Stimulated activated effector memory CD8-positive, alpha-beta T cell treated with anti-CD3 and anti-CD28 coated beads, Interleukin-12 subunit alpha, Interleukin-12 subunit beta, amount 100 ng/mL, for 72 hours (primary cell): ENCODE data around the gene PSD.

Experiments
- ATAC-seq: fragments of 150-1000 bp; cut with Tn5 transposase; 2 replicates; pipeline ENCODE4 v1.10.0; 2021
- DNase-seq, 2 donors: peaks; one replicate each; pipeline ENCODE4 v3.0.0; 2021 to 2022; ENCODE audit warnings: low spot score in 2 of 2
- H3K27ac Mint-ChIP-seq: one replicate; pipeline ENCODE4 v1.8.0; 2022; ENCODE audit warnings: mild to moderate bottlenecking, mixed read lengths
- H3K36me3 Mint-ChIP-seq: one replicate; pipeline ENCODE4 v1.8.0; 2022; ENCODE audit warnings: mild to moderate bottlenecking, mixed read lengths
- H3K4me1 Mint-ChIP-seq: one replicate; pipeline ENCODE4 v1.8.0; 2022; ENCODE audit warnings: mixed read lengths
- H3K4me3 Mint-ChIP-seq: one replicate; pipeline ENCODE4 v1.8.0; 2022; ENCODE audit warnings: mild to moderate bottlenecking, mixed read lengths
- H3K9me3 Mint-ChIP-seq: one replicate; pipeline ENCODE4 v1.8.0; 2022; ENCODE audit warnings: mixed read lengths

The PSD gene

GRCh38 chr10:102431452-102432124 lies 13.0 kb upstream of the PSD start:
- H3K36me3 Mint-ChIP-seq, result peaks cover 14% of the 10 kb centered on the region
- ATAC-seq (no peak), DNase-seq (no peak)
- no peaks in the 10 kb centered on the region for H3K9me3 Mint-ChIP-seq
- peak overlapping the region; percentile 90 for H3K4me3 Mint-ChIP-seq
- H3K27ac Mint-ChIP-seq, result peak overlapping the region; percentile 95
- peaks cover 64% of the 10 kb centered on the region for H3K4me1 Mint-ChIP-seq

- no peak overlapping the region for H3K4me3 Mint-ChIP-seq
- peaks cover 53% of the 10 kb centered on the region for H3K4me1 Mint-ChIP-seq
- no peak for ATAC-seq
- peaks cover 14% of the 10 kb centered on the region for H3K36me3 Mint-ChIP-seq
- DNase-seq, result no peak
- no peak overlapping the region for H3K27ac Mint-ChIP-seq
- no peaks in the 10 kb centered on the region for H3K9me3 Mint-ChIP-seq
These were observed 10.9 kb upstream of the PSD start for GRCh38 chr10:102429468-102429867.

GRCh38 chr10:102426803-102427287 lies 8.3 kb upstream of the PSD start:
- Mint-ChIP-seq H3K27ac (peak overlapping the region; percentile 30), H3K36me3 (peaks cover 29% of the 10 kb centered on the region), H3K4me1 (peaks cover 41% of the 10 kb centered on the region), H3K4me3 (no peak overlapping the region), H3K9me3 (no peaks in the 10 kb centered on the region)
- ATAC-seq (no peak), DNase-seq (no peak)

GRCh38 chr10:102425444-102425843 lies 6.9 kb upstream of the PSD start:
- peaks cover 41% of the 10 kb centered on the region for H3K4me1 Mint-ChIP-seq
- H3K4me3 Mint-ChIP-seq, result no peak overlapping the region
- H3K9me3 Mint-ChIP-seq, result no peaks in the 10 kb centered on the region
- DNase-seq, result no peak
- H3K36me3 Mint-ChIP-seq, result peaks cover 37% of the 10 kb centered on the region
- no peak for ATAC-seq
- peak overlapping the region; percentile 30 for H3K27ac Mint-ChIP-seq

- H3K27ac Mint-ChIP-seq, result peak overlapping the region; percentile 30
These were observed 6.3 kb upstream of the PSD start for GRCh38 chr10:102424916-102425315.

GRCh38 chr10:102424145-102424544 lies 5.6 kb upstream of the PSD start:
- H3K4me1 Mint-ChIP-seq, result peaks cover 53% of the 10 kb centered on the region
- no peak for ATAC-seq
- no peak overlapping the region for H3K4me3 Mint-ChIP-seq
- peaks cover 43% of the 10 kb centered on the region for H3K36me3 Mint-ChIP-seq
- no peaks in the 10 kb centered on the region for H3K9me3 Mint-ChIP-seq
- no peak for DNase-seq
- peak overlapping the region; percentile 34 for H3K27ac Mint-ChIP-seq

More at GRCh38 chr10:102424916-102425315, 6.3 kb upstream of the PSD start:
- DNase-seq (no peak), ATAC-seq (no peak)
- H3K4me1 Mint-ChIP-seq, result peaks cover 46% of the 10 kb centered on the region
- H3K36me3 Mint-ChIP-seq, result peaks cover 42% of the 10 kb centered on the region
- no peaks in the 10 kb centered on the region for H3K9me3 Mint-ChIP-seq
- H3K4me3 Mint-ChIP-seq, result no peak overlapping the region

GRCh38 chr10:102423372-102423968 lies 4.9 kb upstream of the PSD start:
- H3K36me3 Mint-ChIP-seq, result peaks cover 44% of the 10 kb centered on the region
- no peaks in the 10 kb centered on the region for H3K9me3 Mint-ChIP-seq
- DNase-seq, result no peak
- H3K4me1 Mint-ChIP-seq, result peaks cover 57% of the 10 kb centered on the region
- no peak for ATAC-seq
- H3K4me3 Mint-ChIP-seq, result peak overlapping the region; percentile 98
- peak overlapping the region; percentile 34 for H3K27ac Mint-ChIP-seq

- peaks cover 40% of the 10 kb centered on the region for H3K36me3 Mint-ChIP-seq
- ATAC-seq, result peak; percentile 3
- no peaks in the 10 kb centered on the region for H3K9me3 Mint-ChIP-seq
- no peak for DNase-seq
- H3K4me3 Mint-ChIP-seq, result peak overlapping the region; percentile 98
- H3K27ac Mint-ChIP-seq, result peak overlapping the region; percentile 63
- H3K4me1 Mint-ChIP-seq, result peaks cover 54% of the 10 kb centered on the region
These were observed 4.1 kb upstream of the PSD start for GRCh38 chr10:102422545-102423129.

GRCh38 chr10:102421757-102422512 lies 3.4 kb upstream of the PSD start:
- ATAC-seq (peak; percentile 0), DNase-seq (no peak)
- H3K4me1 Mint-ChIP-seq, result peaks cover 47% of the 10 kb centered on the region

GRCh38 chr10:102421507-102421756 lies 2.8 kb upstream of the PSD start:
- peak overlapping the region; percentile 98 for H3K4me3 Mint-ChIP-seq
- H3K9me3 Mint-ChIP-seq, result no peaks in the 10 kb centered on the region
- DNase-seq, result no peak
- ATAC-seq, result no peak
- peaks cover 42% of the 10 kb centered on the region for H3K4me1 Mint-ChIP-seq
- H3K27ac Mint-ChIP-seq, result peak overlapping the region; percentile 96
- H3K36me3 Mint-ChIP-seq, result peaks cover 40% of the 10 kb centered on the region

More at GRCh38 chr10:102421757-102422512, 3.4 kb upstream of the PSD start:
- H3K4me3 Mint-ChIP-seq, result peak overlapping the region; percentile 98
- no peaks in the 10 kb centered on the region for H3K9me3 Mint-ChIP-seq
- peak overlapping the region; percentile 63 for H3K27ac Mint-ChIP-seq
- H3K36me3 Mint-ChIP-seq, result peaks cover 40% of the 10 kb centered on the region

GRCh38 chr10:102420714-102421506 lies 2.3 kb upstream of the PSD start, which contains the start of gene FBXL15:
FBXL15 (plus strand) TSS chr10:102420836; CDS start chr10:102421130, 294 bp downstream.
- peaks cover 37% of the 10 kb centered on the region for H3K4me1 Mint-ChIP-seq
- peaks cover 40% of the 10 kb centered on the region for H3K36me3 Mint-ChIP-seq
- peak; percentile 89 for ATAC-seq
- peak within 1 kb of the TSS; percentile 96 for H3K27ac Mint-ChIP-seq
- H3K9me3 Mint-ChIP-seq, result no peaks in the 10 kb centered on the region
- DNase-seq, result peak; percentile 98 to 100
- H3K4me3 Mint-ChIP-seq, result peak within 1 kb of the TSS; percentile 98

GRCh38 chr10:102420181-102420713 lies 1.7 kb upstream of the PSD start:
- Mint-ChIP-seq H3K4me1 (peaks cover 34% of the 10 kb centered on the region), H3K36me3 (peaks cover 40% of the 10 kb centered on the region), H3K4me3 (peak overlapping the region; percentile 98), H3K9me3 (no peaks in the 10 kb centered on the region), H3K27ac (peak overlapping the region; percentile 96)
- DNase-seq, result no peak
- no peak for ATAC-seq

GRCh38 chr10:102419269-102420180 lies 940 bp upstream of the PSD start:
- peaks cover 34% of the 10 kb centered on the region for H3K4me1 Mint-ChIP-seq
- no peak for ATAC-seq
- H3K27ac Mint-ChIP-seq, result peak overlapping the region; percentile 74
- peaks cover 40% of the 10 kb centered on the region for H3K36me3 Mint-ChIP-seq
- DNase-seq, result peak; percentile 69 to 88
- peak overlapping the region; percentile 98 for H3K4me3 Mint-ChIP-seq
- no peaks in the 10 kb centered on the region for H3K9me3 Mint-ChIP-seq

GRCh38 chr10:102416695-102417094 lies 1.9 kb downstream of the PSD start:
- Mint-ChIP-seq H3K4me1 (peaks cover 33% of the 10 kb centered on the region), H3K9me3 (no peaks in the 10 kb centered on the region), H3K27ac (no peak overlapping the region), H3K36me3 (peaks cover 17% of the 10 kb centered on the region), H3K4me3 (no peak overlapping the region)
- DNase-seq (no peak), ATAC-seq (no peak)
